PFSK-1 (cell line): Measurements from ENCODE around the gene EMILIN1.

Experiments
- POLR2AphosphoS5 ChIP-seq: IDR thresholded peaks from 2 replicates; pipeline ENCODE4 v1.6.1; 2012; ENCODE audit warnings: low read depth, mild to moderate bottlenecking, control low read depth, low read length, moderate library complexity
- TAF1 ChIP-seq: IDR thresholded peaks from 2 replicates; pipeline ENCODE4 v1.6.1; 2012; ENCODE audit warnings: low read length, control low read depth, borderline replicate concordance; ENCODE audit not compliant: insufficient read depth
- TF ChIP-seq, protein P1 (sequence below), 2 experiments: IDR thresholded peaks; 2 replicates each; pipeline versions ENCODE4 v1.6.1 to v1.8.0; 2011 to 2012; ENCODE audit warnings: low read depth in 2 of 2, low read length in 2 of 2, control low read depth in 1 of 2, inconsistent platforms in 1 of 2, mild to moderate bottlenecking in 1 of 2, moderate library complexity in 1 of 2; ENCODE audit not compliant: insufficient read depth in 1 of 2

DNA sequence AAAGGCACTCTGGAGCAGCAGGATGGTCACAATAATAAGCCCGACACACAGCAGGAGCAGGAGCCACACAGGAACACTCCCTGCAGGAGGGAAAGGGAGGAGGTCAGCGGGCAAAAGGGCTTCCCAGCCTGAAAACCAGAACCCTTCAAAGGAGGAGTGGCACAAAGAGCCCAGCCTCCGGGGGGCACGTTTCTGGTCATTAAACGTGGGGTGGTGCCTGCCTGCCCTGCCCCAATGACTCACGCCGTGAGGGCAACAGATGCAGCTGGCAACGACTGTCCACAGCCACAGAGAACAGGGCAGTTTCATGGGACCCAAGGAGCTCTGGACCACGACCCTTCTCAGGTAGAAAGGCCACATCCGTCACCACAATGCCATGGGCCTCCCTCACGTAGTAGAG, 53.0 kb downstream of the EMILIN1 start:
- no peak for TF ChIP-seq POLR2AphosphoS5
- TF ChIP-seq, protein P1, sequence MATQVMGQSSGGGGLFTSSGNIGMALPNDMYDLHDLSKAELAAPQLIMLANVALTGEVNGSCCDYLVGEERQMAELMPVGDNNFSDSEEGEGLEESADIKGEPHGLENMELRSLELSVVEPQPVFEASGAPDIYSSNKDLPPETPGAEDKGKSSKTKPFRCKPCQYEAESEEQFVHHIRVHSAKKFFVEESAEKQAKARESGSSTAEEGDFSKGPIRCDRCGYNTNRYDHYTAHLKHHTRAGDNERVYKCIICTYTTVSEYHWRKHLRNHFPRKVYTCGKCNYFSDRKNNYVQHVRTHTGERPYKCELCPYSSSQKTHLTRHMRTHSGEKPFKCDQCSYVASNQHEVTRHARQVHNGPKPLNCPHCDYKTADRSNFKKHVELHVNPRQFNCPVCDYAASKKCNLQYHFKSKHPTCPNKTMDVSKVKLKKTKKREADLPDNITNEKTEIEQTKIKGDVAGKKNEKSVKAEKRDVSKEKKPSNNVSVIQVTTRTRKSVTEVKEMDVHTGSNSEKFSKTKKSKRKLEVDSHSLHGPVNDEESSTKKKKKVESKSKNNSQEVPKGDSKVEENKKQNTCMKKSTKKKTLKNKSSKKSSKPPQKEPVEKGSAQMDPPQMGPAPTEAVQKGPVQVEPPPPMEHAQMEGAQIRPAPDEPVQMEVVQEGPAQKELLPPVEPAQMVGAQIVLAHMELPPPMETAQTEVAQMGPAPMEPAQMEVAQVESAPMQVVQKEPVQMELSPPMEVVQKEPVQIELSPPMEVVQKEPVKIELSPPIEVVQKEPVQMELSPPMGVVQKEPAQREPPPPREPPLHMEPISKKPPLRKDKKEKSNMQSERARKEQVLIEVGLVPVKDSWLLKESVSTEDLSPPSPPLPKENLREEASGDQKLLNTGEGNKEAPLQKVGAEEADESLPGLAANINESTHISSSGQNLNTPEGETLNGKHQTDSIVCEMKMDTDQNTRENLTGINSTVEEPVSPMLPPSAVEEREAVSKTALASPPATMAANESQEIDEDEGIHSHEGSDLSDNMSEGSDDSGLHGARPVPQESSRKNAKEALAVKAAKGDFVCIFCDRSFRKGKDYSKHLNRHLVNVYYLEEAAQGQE (IDR thresholded peaks at IDR 0.05; ENCODE audit: insufficient read depth in 1 of 2, low read depth in 2 of 2, low read length in 2 of 2): no peak
- TF ChIP-seq TAF1: no peak
